GM12878 (cell line): Measurements from ENCODE around the gene RETSAT. TPM values are rescaled to one million over a fixed set of nuclear protein-coding genes. Genes with fewer than 3 reads are reported as not detected.

Source experiments
- ATAC-seq: fragments of 200-7000 bp; cut with Tn5 transposase; 3 replicates; pipeline ENCODE4 v1.9.1; 2020; ENCODE audit warnings: mild to moderate bottlenecking, moderate library complexity
- BruUV-seq: library from RNA; stranded (reverse); fragments of 400-500 nt; replicated peaks from 2 replicates; lab custom pipeline; 2021; lab: Mats Ljungman, UMichigan
- CTCF ChIA-PET: fragments of 300-600 bp; sonication (Branson Sonifier 250); formaldehyde crosslinking; extraction: SDS; loops from one replicate; lab custom pipeline; 2021; ENCODE audit warnings: inconsistent platforms; lab: Yijun Ruan, JAX
- POLR2A ChIA-PET: fragments of 350-600 bp; formaldehyde crosslinking; extraction: SDS; loops from one replicate; lab custom pipeline; 2021; ENCODE audit warnings: inconsistent platforms; lab: Charles Lee
- RAD21 ChIA-PET: fragments of 300-600 bp; sonication (Branson Sonifier 250); formaldehyde crosslinking; loops from one replicate; lab custom pipeline; 2023; ENCODE audit warnings: antibody characterized with exemption; ENCODE audit not compliant: unreplicated experiment; lab: Charles Lee
- SMC1A ChIA-PET: fragments of 300-600 bp; sonication (Branson Sonifier 250); formaldehyde crosslinking; loops from one replicate; lab custom pipeline; 2023; ENCODE audit not compliant: unreplicated experiment, uncharacterized antibody; lab: Charles Lee
- DNase-seq: peaks from one replicate; pipeline ENCODE4 v3.0.0-alpha.2; 2011; ENCODE audit warnings: low read depth, low spot score
- FAIRE-seq: peaks from 3 replicates; lab custom pipeline; 2011; peaks lifted over from hg19 to GRCh38; lab: Jason Lieb, UNC
- H2AFZ ChIP-seq: 2 replicates; pipeline ENCODE4 v1.6.0; 2011; ENCODE audit warnings: low read depth, low read length, control low read depth; ENCODE audit not compliant: control insufficient read depth
- H3K27ac ChIP-seq: 2 replicates; pipeline ENCODE4 v1.5.1; 2011; ENCODE audit warnings: control low read depth; ENCODE audit not compliant: control insufficient read depth, insufficient read depth
- H3K27me3 ChIP-seq, 2 experiments: replicated peaks in 1 of 2; 2 replicates each; pipeline versions ENCODE4 v1.6.0 to v1.6.1; 2011; ENCODE audit warnings: low read length in 1 of 2; ENCODE audit not compliant: control insufficient read depth in 2 of 2, insufficient read depth in 2 of 2
- H3K36me3 ChIP-seq, 2 experiments: 2 replicates each; pipeline ENCODE4 v1.5.1; 2011; ENCODE audit warnings: low read length in 1 of 2; ENCODE audit not compliant: control insufficient read depth in 2 of 2, insufficient read depth in 2 of 2
- H3K4me1 ChIP-seq: 2 replicates; pipeline ENCODE4 v1.6.1; 2011; ENCODE audit warnings: mild to moderate bottlenecking, low read length, moderate library complexity, mixed read lengths; ENCODE audit not compliant: control insufficient read depth, insufficient read depth
- H3K4me2 ChIP-seq: 2 replicates; pipeline ENCODE4 v1.6.0; 2011; ENCODE audit warnings: control low read depth; ENCODE audit not compliant: control insufficient read depth, insufficient read depth
- H3K4me3 ChIP-seq: fragments of 200-600 bp; sonication (generic); 2 replicates; pipeline ENCODE4 v1.5.1; 2016
- H3K79me2 ChIP-seq: 2 replicates; pipeline ENCODE4 v1.6.0; 2011; ENCODE audit warnings: low read length; ENCODE audit not compliant: control insufficient read depth, insufficient read depth
- H3K9ac ChIP-seq: 2 replicates; pipeline ENCODE4 v1.8.0; 2011; ENCODE audit warnings: low read length, control low read depth, mixed read lengths; ENCODE audit not compliant: control insufficient read depth, insufficient read depth
- H3K9me3 ChIP-seq: replicated peaks from 3 replicates; pipeline ENCODE4 v1.5.1; 2011; ENCODE audit warnings: mild to moderate bottlenecking, low read length; ENCODE audit not compliant: control insufficient read depth, insufficient read depth
- H4K20me1 ChIP-seq: 2 replicates; pipeline ENCODE4 v1.6.0; 2011; ENCODE audit not compliant: control insufficient read depth, insufficient read depth
- ATF7 ChIP-seq: fragments of 450-650 bp; IDR thresholded peaks from 2 replicates; pipeline ENCODE4 v1.6.1; 2016; ENCODE audit warnings: low read depth, mild to moderate bottlenecking
- RFX5 ChIP-seq: IDR thresholded peaks from 2 replicates; pipeline ENCODE4 v1.6.1; 2011; ENCODE audit warnings: low read depth, low read length, improper control_type of control experiment
- YY1 ChIP-seq: IDR thresholded peaks from 2 replicates; pipeline ENCODE4 v1.6.1; 2011; ENCODE audit warnings: low read depth, mild to moderate bottlenecking, low read length
- WGBS: methylation state at CpG from one replicate; pipeline ENCODE4 v1.1.6; 2016; ENCODE audit warnings: low lambda C conversion rate; ENCODE audit not compliant: insufficient replicate concordance, insufficient coverage; ENCODE audit errors: missing lambda C conversion rate; 5-methylcytosine and 5-hydroxymethylcytosine counted together
- in situ Hi-C: fragments of 300-500 bp; cut with MboI; formaldehyde crosslinking; loops from 9 replicates; pipeline ENCODE4 v1.14.3; 2018; ENCODE audit warnings: mixed read lengths
- intact Hi-C: fragments of 100-400 bp; cut with micrococcal nuclease; formaldehyde crosslinking; loops from one replicate; pipeline ENCODE4 v1.14.2; 2022; ENCODE audit not compliant: unreplicated experiment
- polyA plus RNA-seq, 11 experiments: library from polyadenylated mRNA; depleted of rRNA in 4 of 11; unstranded in 6 of 11; stranded (reverse) in 5 of 11; fragments of >200 nt; fragmentation: Nextera tagmentation in 4 of 11; fragmentation: Illumina TruSeq in 1 of 11; extraction: Ambion mirVana in 4 of 11; extraction: Trizol in 1 of 11; gene quantifications; 1 replicate in 1 of 11; 2 replicates in 10 of 11; pipeline versions ENCODE4 v1.2.1 to v1.2.3, GENCODE V29; 2011 to 2016; ENCODE audit warnings: inconsistent platforms in 2 of 11, missing spikeins in 2 of 11, low read depth in 1 of 11
- total RNA-seq, 4 experiments: library from RNA; depleted of rRNA in 3 of 4; stranded (reverse); fragments of >200 nt in 3 of 4; fragmentation: Illumina TruSeq in 1 of 4; extraction: Trizol in 1 of 4; gene quantifications; 2 replicates each; pipeline versions ENCODE4 v1.2.1 to v1.2.3, GENCODE V29; 2013 to 2021
- TF ChIP-seq, protein P1 (sequence below): fragments of 450-650 bp; formaldehyde crosslinking; IDR thresholded peaks from 2 replicates; pipeline ENCODE4 v1.5.0; 2022; ENCODE audit warnings: mild to moderate bottlenecking, missing genetic modification characterization
- TF ChIP-seq, protein P2 (sequence below): fragments of 450-650 bp; IDR thresholded peaks from 2 replicates; pipeline ENCODE4 v1.6.1; 2017; ENCODE audit warnings: mild to moderate bottlenecking, moderate library complexity

Gene RETSAT
- total and polyA plus RNA-seq, 10 of the 15 experiments (the other 5 are each of a cell fraction or from before 2014, with no cell fraction given): 3.3 to 28.8 (median 22.0) TPM

DNA sequence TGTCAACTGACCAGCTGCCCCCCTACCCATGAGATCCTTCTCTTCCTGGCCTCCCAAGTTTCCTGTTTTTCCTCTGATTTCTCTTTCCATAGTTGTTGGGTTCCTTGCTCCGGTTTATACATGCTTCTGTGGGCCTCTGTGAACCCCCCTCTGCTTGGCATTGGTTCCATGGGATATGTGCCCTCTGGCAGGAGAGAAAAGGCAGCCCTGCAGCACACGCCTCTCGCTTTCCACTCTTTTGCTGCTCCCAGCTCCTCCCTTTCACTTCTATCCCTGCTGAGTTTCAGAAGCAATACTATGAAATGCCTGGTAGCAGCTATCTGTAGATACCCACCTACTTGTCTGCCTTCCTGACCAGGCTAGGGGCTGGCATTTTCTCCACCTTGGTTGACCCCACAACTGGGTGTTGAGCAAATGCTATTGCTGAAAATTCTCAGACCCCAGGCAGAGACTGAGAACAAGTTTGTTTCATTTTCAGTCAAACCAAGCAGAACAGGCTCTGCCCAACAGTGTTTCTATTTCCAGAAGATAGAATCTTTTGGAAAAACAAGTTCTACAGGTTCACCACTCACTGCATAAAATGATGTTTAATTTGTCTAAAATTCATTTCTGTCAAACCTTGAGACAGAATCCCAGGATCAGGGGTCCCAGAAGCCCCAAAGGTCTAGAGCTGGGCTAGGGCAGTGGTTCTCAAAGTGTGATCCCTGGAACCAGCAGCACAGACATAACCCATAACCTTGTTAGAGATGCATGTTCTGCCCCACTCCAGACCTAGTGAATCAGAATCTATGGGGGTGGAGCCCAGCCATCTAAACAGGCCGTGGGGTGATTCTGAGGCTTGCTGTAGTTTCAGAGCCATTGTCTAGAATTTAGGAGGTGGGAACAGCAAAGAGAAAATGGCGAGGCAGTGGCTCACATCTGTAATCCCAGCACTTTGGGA lies 42.5 kb upstream of the RETSAT start:
- H3K4me3 ChIP-seq: 0 out of 2 replicates have a peak overlapping the region, but pooled peaks have one; percentile 8
- ChIA-PET POLR2A (interaction anchor here (0.6 kb wide), 1 partner anchor 10 kb away, joined by 5 read pairs; no protein-coding TSS in a partner anchor), CTCF (interaction anchor here (0.5 kb wide), 1 partner anchor 142 kb away, joined by 3 read pairs; the partner anchor contains the start of gene MAT2A), SMC1A (interaction anchor here (1.8 kb wide), 1 partner anchor 11 kb away, joined by 3 read pairs; no protein-coding TSS in a partner anchor), RAD21 (no interaction called here)
- 0 out of 2 replicates have a peak overlapping the region, but pooled peaks have one; percentile 49 for H3K4me2 ChIP-seq
- DNase-seq (no peak), ATAC-seq (no peak), FAIRE-seq (no peak)
- intact Hi-C loops: no loop called here
- H3K9ac ChIP-seq: no peak overlapping the region
- H3K9me3 ChIP-seq: no peaks in the 10 kb centered on the region
- no peak overlapping the region for H3K27ac ChIP-seq
- no peak overlapping the region for H2AFZ ChIP-seq
- TF ChIP-seq YY1: no peak
- no peak for TF ChIP-seq RFX5
- no peak for TF ChIP-seq ATF7
- TF ChIP-seq, protein P1, sequence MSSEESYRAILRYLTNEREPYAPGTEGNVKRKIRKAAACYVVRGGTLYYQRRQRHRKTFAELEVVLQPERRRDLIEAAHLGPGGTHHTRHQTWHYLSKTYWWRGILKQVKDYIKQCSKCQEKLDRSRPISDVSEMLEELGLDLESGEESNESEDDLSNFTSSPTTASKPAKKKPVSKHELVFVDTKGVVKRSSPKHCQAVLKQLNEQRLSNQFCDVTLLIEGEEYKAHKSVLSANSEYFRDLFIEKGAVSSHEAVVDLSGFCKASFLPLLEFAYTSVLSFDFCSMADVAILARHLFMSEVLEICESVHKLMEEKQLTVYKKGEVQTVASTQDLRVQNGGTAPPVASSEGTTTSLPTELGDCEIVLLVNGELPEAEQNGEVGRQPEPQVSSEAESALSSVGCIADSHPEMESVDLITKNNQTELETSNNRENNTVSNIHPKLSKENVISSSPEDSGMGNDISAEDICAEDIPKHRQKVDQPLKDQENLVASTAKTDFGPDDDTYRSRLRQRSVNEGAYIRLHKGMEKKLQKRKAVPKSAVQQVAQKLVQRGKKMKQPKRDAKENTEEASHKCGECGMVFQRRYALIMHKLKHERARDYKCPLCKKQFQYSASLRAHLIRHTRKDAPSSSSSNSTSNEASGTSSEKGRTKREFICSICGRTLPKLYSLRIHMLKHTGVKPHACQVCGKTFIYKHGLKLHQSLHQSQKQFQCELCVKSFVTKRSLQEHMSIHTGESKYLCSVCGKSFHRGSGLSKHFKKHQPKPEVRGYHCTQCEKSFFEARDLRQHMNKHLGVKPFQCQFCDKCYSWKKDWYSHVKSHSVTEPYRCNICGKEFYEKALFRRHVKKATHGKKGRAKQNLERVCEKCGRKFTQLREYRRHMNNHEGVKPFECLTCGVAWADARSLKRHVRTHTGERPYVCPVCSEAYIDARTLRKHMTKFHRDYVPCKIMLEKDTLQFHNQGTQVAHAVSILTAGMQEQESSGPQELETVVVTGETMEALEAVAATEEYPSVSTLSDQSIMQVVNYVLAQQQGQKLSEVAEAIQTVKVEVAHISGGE (CRISPR knock-in tag): no peak
- TF ChIP-seq, protein P2, sequence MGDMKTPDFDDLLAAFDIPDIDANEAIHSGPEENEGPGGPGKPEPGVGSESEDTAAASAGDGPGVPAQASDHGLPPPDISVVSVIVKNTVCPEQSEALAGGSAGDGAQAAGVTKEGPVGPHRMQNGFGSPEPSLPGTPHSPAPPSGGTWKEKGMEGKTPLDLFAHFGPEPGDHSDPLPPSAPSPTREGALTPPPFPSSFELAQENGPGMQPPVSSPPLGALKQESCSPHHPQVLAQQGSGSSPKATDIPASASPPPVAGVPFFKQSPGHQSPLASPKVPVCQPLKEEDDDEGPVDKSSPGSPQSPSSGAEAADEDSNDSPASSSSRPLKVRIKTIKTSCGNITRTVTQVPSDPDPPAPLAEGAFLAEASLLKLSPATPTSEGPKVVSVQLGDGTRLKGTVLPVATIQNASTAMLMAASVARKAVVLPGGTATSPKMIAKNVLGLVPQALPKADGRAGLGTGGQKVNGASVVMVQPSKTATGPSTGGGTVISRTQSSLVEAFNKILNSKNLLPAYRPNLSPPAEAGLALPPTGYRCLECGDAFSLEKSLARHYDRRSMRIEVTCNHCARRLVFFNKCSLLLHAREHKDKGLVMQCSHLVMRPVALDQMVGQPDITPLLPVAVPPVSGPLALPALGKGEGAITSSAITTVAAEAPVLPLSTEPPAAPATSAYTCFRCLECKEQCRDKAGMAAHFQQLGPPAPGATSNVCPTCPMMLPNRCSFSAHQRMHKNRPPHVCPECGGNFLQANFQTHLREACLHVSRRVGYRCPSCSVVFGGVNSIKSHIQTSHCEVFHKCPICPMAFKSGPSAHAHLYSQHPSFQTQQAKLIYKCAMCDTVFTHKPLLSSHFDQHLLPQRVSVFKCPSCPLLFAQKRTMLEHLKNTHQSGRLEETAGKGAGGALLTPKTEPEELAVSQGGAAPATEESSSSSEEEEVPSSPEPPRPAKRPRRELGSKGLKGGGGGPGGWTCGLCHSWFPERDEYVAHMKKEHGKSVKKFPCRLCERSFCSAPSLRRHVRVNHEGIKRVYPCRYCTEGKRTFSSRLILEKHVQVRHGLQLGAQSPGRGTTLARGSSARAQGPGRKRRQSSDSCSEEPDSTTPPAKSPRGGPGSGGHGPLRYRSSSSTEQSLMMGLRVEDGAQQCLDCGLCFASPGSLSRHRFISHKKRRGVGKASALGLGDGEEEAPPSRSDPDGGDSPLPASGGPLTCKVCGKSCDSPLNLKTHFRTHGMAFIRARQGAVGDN: peak; percentile 33; the same call in 1 of the 2 replicates
- H3K27me3 ChIP-seq: no peaks in the 10 kb centered on the region
- H3K4me1 ChIP-seq: peaks cover 15% of the 10 kb centered on the region
- no peaks in the 10 kb centered on the region; a peak in 2 of 4 replicates for H3K36me3 ChIP-seq
- BruUV-seq: no TSS peak
- no peaks in the 10 kb centered on the region for H4K20me1 ChIP-seq
- H3K79me2 ChIP-seq: no peaks in the 10 kb centered on the region
- in situ Hi-C loops: no loop called here
- 51% methylated on average over 5 of the region's 5 CpGs for WGBS
